ENCODE measurements around the gene LCMT1. TPM values are rescaled to one million over a fixed set of nuclear protein-coding genes. Genes with fewer than 3 reads are reported as not detected.

The LCMT1 gene
- total RNA-seq, 1 experiment from 2014 or later, result 86.3 TPM

- H3K4me3 Mint-ChIP-seq, result no peak overlapping the region
- ChIA-PET CTCF (no interaction called here), POLR2A (interaction anchor here (0.7 kb wide), 1 partner anchor 64 kb away, joined by 3 read pairs; the partner anchor contains the start of gene ARHGAP17)
- peaks cover 3% of the 10 kb centered on the region; the same call in 1 of the 2 replicates for H3K27me3 Mint-ChIP-seq (ENCODE audit: low read depth)
- H3K27ac Mint-ChIP-seq, result no peak overlapping the region
- H3K4me1 Mint-ChIP-seq, result no peaks in the 10 kb centered on the region
- no peak for ATAC-seq
- H3K36me3 Mint-ChIP-seq, result no peaks in the 10 kb centered on the region
- TF ChIP-seq CTCF (IDR thresholded peaks at IDR 0.05) (no peak), TP53 (CRISPR knock-in tag; IDR thresholded peaks at IDR 0.05) (no peak), OVOL2 (CRISPR knock-in tag; IDR thresholded peaks at IDR 0.05; ENCODE audit: borderline replicate concordance) (no peak), ZNF138 (CRISPR knock-in tag; conservative IDR thresholded peaks at IDR 0.05) (no peak), TEAD1 (CRISPR knock-in tag; IDR thresholded peaks at IDR 0.05) (no peak), ESRRA (CRISPR knock-in tag; IDR thresholded peaks at IDR 0.05; ENCODE audit: borderline replicate concordance) (no peak), NR1H2 (CRISPR knock-in tag; IDR thresholded peaks at IDR 0.05) (no peak), PREB (CRISPR knock-in tag; IDR thresholded peaks at IDR 0.05; ENCODE audit: borderline replicate concordance) (no peak)
- H3K9me3 Mint-ChIP-seq, result peaks cover 14% of the 10 kb centered on the region
- no peak for DNase-seq (ENCODE audit: low spot score)
Observed at GRCh38 chr16:25079637-25080378, 31.7 kb upstream of the LCMT1 start.

- TF ChIP-seq ATF1 (CRISPR knock-in tag; IDR thresholded peaks at IDR 0.05), result no peak
- TF ChIP-seq, protein P1, sequence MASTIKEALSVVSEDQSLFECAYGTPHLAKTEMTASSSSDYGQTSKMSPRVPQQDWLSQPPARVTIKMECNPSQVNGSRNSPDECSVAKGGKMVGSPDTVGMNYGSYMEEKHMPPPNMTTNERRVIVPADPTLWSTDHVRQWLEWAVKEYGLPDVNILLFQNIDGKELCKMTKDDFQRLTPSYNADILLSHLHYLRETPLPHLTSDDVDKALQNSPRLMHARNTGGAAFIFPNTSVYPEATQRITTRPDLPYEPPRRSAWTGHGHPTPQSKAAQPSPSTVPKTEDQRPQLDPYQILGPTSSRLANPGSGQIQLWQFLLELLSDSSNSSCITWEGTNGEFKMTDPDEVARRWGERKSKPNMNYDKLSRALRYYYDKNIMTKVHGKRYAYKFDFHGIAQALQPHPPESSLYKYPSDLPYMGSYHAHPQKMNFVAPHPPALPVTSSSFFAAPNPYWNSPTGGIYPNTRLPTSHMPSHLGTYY (CRISPR knock-in tag; IDR thresholded peaks at IDR 0.05), result no peak
- no peak for TF ChIP-seq EMX1 (CRISPR knock-in tag; IDR thresholded peaks at IDR 0.05)
- no peak for TF ChIP-seq FOXK1 (CRISPR knock-in tag; IDR thresholded peaks at IDR 0.05)
- TF ChIP-seq GTF2I (CRISPR knock-in tag; conservative IDR thresholded peaks at IDR 0.05), result no peak
- TF ChIP-seq ELF4 (CRISPR knock-in tag; IDR thresholded peaks at IDR 0.05; ENCODE audit: low read depth), result no peak
- TF ChIP-seq SOX15 (CRISPR knock-in tag; IDR thresholded peaks at IDR 0.05), result no peak
- TF ChIP-seq, protein P2, sequence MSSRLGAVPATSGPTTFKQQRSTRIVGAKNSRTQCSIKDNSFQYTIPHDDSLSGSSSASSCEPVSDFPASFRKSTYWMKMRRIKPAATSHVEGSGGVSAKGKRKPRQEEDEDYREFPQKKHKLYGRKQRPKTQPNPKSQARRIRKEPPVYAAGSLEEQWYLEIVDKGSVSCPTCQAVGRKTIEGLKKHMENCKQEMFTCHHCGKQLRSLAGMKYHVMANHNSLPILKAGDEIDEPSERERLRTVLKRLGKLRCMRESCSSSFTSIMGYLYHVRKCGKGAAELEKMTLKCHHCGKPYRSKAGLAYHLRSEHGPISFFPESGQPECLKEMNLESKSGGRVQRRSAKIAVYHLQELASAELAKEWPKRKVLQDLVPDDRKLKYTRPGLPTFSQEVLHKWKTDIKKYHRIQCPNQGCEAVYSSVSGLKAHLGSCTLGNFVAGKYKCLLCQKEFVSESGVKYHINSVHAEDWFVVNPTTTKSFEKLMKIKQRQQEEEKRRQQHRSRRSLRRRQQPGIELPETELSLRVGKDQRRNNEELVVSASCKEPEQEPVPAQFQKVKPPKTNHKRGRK (CRISPR knock-in tag; IDR thresholded peaks at IDR 0.05; ENCODE audit: borderline replicate concordance), result no peak
- no peak for TF ChIP-seq RELA (CRISPR knock-in tag; IDR thresholded peaks at IDR 0.05; ENCODE audit: borderline replicate concordance)
- no peak for TF ChIP-seq ZBTB21 (CRISPR knock-in tag; IDR thresholded peaks at IDR 0.05; ENCODE audit: borderline replicate concordance)
- TF ChIP-seq, protein P3, sequence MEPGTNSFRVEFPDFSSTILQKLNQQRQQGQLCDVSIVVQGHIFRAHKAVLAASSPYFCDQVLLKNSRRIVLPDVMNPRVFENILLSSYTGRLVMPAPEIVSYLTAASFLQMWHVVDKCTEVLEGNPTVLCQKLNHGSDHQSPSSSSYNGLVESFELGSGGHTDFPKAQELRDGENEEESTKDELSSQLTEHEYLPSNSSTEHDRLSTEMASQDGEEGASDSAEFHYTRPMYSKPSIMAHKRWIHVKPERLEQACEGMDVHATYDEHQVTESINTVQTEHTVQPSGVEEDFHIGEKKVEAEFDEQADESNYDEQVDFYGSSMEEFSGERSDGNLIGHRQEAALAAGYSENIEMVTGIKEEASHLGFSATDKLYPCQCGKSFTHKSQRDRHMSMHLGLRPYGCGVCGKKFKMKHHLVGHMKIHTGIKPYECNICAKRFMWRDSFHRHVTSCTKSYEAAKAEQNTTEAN (CRISPR knock-in tag; IDR thresholded peaks at IDR 0.05), result no peak
- TF ChIP-seq KAT7 (CRISPR knock-in tag; IDR thresholded peaks at IDR 0.05; ENCODE audit: borderline replicate concordance), result no peak
- TF ChIP-seq JAZF1 (CRISPR knock-in tag; IDR thresholded peaks at IDR 0.05), result no peak
- no peak for TF ChIP-seq OVOL2 (CRISPR knock-in tag; IDR thresholded peaks at IDR 0.05; ENCODE audit: borderline replicate concordance)
- no peak for TF ChIP-seq JUN (CRISPR knock-in tag; IDR thresholded peaks at IDR 0.05)
- Mint-ChIP-seq H3K27me3 (ENCODE audit: low read depth) (peaks cover 3% of the 10 kb centered on the region; the same call in 1 of the 2 replicates), H3K36me3 (no peaks in the 10 kb centered on the region), H3K27ac (no peak overlapping the region), H3K9me3 (peaks cover 14% of the 10 kb centered on the region), H3K4me1 (no peaks in the 10 kb centered on the region), H3K4me3 (no peak overlapping the region)
- DNase-seq (ENCODE audit: low spot score), result no peak
- ChIA-PET CTCF (no interaction called here), POLR2A (no interaction called here)
- no peak for ATAC-seq
Observed at GRCh38 chr16:25080420-25081131, 31.0 kb upstream of the LCMT1 start.
